GM13976 (cell line): ENCODE measurements around the gene NCAM1.

Experiments used
- DNase-seq: peaks from one replicate; pipeline ENCODE4 v3.0.0; 2012; ENCODE audit warnings: low spot score
- in situ Hi-C: fragments of 300-500 bp; cut with MboI; formaldehyde crosslinking; loops from one replicate; pipeline ENCODE4 v1.12.0; 2022; ENCODE audit warnings: low sequenced_read_pairs, mixed read lengths, inconsistent platforms; ENCODE audit not compliant: unreplicated experiment
- TF ChIP-seq, protein P1 (sequence below): IDR thresholded peaks from 2 replicates; pipeline ENCODE4 v1.5.1; 2012; ENCODE audit warnings: borderline replicate concordance, mild to moderate bottlenecking; ENCODE audit not compliant: insufficient read depth; ENCODE audit errors: extremely low read depth, missing control alignments, control extremely low read depth

Gene NCAM1

DNA sequence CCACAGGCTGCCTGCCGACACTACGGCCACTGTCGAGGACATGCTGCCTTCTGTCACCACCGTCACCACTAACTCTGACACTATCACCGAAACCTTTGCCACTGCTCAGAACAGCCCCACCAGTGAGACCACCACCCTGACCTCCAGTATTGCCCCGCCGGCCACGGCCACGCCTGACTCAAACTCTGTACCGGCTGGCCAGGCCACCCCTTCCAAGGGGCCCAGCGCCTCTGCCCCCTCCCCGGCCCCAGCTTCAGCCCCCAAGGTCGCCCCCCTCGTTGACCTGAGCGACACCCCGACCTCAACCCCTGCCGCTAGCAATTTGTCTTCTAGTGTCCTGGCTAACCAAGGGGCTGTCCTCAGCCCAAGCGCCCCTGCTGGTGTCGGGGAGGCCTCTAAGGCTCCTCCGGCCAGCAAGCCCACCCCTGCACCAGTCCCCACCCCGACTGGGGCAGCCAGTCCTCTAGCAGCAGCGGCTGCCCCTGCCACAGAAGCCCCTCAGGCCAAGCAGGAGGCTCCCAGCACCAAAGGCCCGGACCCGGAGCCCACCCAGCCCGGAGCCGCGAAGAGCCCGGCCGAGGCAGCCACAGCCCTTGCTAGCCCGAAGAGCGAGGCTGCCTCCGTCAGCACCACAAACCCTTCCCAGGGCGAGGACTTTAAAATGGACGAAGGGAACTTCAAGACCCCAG, 311.9 kb downstream of the NCAM1 start:
- DNase-seq: no peak
- in situ Hi-C loops: no loop called here
- TF ChIP-seq, protein P1, sequence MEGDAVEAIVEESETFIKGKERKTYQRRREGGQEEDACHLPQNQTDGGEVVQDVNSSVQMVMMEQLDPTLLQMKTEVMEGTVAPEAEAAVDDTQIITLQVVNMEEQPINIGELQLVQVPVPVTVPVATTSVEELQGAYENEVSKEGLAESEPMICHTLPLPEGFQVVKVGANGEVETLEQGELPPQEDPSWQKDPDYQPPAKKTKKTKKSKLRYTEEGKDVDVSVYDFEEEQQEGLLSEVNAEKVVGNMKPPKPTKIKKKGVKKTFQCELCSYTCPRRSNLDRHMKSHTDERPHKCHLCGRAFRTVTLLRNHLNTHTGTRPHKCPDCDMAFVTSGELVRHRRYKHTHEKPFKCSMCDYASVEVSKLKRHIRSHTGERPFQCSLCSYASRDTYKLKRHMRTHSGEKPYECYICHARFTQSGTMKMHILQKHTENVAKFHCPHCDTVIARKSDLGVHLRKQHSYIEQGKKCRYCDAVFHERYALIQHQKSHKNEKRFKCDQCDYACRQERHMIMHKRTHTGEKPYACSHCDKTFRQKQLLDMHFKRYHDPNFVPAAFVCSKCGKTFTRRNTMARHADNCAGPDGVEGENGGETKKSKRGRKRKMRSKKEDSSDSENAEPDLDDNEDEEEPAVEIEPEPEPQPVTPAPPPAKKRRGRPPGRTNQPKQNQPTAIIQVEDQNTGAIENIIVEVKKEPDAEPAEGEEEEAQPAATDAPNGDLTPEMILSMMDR: no peak

DNA sequence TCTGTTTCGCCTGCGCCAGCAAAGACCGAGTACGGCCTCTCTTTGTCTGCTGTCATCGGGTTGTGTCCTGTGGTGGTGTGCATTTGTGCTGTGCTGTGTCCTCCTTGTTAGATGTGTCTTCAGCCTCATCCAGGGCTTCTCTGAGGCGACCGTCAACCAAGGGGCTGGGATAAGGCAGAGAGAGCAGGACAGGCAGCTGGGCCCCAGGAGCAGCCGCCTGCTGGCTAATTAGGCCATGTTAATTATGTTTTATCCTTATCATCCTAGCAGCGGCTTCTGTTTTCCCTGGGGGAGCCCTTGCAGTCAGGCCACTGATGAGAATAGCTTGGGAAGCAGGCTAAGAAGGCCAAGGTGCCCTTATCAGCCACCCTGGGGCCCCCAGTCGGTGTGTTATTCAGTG, 312.5 kb downstream of the NCAM1 start:
- in situ Hi-C loops: no loop called here
- no peak for DNase-seq
- TF ChIP-seq, protein P1: no peak

DNA sequence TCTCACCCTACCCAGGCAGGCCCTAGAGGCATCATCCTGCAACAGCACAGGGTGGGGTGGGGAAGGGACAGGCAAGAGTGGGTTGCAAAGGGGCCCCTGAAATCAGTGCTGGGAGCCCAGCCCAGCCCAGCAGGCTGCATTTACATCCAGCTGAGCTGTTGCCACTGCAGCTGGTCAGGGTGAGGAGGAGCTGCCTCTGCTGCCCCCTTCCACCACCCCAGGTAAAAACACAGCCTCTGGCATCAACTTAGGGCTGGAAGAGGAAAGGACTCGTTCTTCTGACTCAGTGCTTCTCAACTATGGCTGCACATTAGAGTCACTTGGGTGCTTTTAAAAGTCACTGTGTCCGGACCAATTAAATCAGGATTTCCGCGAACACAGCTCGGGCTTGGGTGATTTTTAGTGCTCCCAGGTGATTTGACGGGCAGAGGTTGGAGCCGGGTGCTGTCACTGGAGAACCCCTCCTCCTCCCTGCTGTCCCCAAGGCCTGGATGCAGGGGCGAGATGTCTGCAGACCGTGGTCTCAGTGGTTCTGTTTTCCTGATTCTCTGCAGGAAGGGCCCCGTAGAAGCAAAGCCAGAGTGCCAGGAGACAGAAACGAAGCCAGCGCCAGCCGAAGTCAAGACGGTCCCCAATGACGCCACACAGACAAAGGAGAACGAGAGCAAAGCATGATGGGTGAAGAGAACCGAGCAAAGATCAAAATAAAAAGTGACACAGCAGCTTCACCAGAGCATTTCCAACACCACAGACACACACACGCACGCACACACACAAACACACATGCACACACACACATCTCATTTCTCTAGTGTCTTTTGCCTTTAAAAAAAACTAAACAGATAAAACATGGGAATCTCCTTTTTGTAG, 313.7 kb downstream of the NCAM1 start:
- no peak for DNase-seq
- in situ Hi-C loops: loop anchor here (25.0 kb wide), 2 partner anchors 488 to 988 kb away; no protein-coding TSS in a partner anchor
- TF ChIP-seq, protein P1: no peak

DNA sequence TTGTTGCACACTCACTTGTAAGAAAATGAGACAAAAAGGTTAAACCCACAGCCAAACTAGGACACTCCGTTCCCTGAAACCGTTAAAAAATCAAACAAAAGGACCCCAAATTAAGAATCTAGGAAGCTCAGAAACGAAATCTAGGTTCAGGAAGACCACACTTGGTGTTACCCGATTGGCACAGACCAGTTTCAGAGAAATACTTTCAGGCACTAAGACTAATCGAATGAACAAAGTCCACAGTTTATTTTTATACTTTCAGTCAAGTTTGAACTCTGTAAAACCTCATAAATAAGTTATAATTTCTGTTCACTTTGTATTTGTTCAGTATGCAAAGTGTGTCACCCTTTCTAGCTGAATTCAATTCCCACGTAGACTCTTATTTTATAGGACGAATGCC, 314.4 kb downstream of the NCAM1 start:
- TF ChIP-seq, protein P1: no peak
- in situ Hi-C loops: loop anchor here (25.0 kb wide), 2 partner anchors 488 to 988 kb away; no protein-coding TSS in a partner anchor
- DNase-seq: no peak

DNA sequence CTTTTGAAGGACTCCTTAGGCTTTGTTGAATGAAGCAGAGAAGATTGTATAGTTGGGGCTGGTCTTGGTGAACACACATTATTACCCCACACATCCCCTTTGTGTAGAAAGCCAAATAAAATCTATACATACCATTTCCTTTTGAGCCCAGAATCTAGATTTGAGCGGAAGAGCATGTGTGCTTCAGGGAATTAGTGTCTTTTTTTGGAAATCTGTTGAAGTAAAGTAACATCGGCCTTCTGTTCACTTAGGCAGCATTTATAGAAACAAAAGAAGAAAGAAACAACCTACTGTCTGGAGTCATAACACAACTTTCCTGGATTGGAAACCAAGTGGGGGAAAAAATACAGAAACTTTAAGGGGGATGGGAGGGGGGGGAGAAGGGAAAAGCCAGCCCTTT, 315.2 kb downstream of the NCAM1 start:
- no peak for DNase-seq
- in situ Hi-C loops: loop anchor here (25.0 kb wide), 2 partner anchors 489 to 989 kb away; no protein-coding TSS in a partner anchor
- TF ChIP-seq, protein P1: no peak

DNA sequence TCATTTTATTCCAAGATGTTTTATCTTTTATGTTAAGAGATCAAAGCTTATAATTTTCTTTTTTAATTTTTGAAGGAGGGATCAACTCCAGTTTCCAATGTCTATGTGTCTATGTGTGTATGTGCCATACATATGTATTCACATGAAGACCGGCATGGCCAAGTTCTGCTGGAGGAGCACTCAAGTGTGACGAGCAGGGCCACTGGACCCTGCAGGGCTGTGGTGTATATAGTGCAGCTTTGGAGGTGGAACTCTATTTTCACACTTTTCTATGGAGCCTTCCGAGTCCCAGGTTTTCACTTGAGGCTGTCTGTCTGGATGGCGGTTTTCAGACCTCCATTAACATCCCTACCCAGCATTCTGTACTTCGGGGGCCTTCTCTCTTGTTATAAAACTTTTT, 316.7 kb downstream of the NCAM1 start:
- no peak for DNase-seq
- TF ChIP-seq, protein P1: no peak
- in situ Hi-C loops: loop anchor here (25.0 kb wide), 2 partner anchors 491 to 991 kb away; no protein-coding TSS in a partner anchor
